ENCODE measurements around the gene LIPT1.
"Not testable (repeated sequence)": the region's sequence is repeated elsewhere in the genome, so short reads cannot be mapped to it uniquely, and the experiment has no call there.

LIPT1 gene

DNA sequence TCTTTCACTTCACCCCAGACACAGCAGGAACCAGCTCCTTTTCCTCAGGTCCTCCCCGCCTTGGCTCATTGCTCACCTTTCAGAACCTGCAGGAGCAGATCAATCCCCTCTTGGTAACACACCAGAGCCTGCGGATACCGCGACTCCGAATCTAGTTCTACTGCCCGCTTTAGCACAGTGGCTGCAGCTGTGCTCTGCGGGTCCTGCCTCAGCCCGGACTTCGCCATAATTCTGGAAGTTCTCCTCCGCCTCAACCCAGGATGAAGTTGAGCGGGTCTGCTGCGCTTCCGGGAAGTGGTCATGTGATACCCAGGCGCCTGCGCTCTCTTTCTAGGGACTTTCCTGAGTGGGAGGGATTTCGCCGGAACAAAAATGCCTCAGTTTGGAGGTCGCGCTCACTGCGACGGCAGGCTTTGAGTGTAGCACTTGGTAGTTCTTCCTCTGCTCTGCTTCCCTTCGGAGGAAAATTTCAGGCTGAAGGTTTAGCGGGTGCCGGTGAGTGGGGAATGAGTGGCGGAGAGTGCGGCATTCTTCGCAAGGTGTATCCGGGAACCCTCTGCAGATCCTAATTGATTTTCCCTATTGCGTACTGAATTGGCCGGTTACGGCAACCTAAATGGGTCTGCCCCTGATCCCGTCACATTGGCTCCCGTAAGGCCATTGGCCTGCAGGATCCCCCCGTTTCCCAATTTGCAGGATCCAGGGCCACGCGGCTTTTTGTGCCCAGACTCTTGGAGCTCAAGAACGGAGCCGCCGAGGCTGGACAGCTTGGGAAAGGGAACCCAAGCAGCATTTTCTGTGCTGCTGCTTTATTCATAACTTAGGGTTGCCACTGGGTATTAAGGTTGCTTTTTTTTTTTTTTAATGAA lies 26.2 kb downstream of the LIPT1 start, which contains the start of the genes MITD1 and MRPL30:
Gene MITD1 (minus strand): TSS at position 304 of the 869 bp plus-strand sequence. CDS start 77 bp downstream, at position 227.
Gene MRPL30 (plus strand): TSS at position 430 of the 869 bp plus-strand sequence. CDS start 5,020 bp downstream, outside the sequence.
- TF ChIP-seq, protein P1, sequence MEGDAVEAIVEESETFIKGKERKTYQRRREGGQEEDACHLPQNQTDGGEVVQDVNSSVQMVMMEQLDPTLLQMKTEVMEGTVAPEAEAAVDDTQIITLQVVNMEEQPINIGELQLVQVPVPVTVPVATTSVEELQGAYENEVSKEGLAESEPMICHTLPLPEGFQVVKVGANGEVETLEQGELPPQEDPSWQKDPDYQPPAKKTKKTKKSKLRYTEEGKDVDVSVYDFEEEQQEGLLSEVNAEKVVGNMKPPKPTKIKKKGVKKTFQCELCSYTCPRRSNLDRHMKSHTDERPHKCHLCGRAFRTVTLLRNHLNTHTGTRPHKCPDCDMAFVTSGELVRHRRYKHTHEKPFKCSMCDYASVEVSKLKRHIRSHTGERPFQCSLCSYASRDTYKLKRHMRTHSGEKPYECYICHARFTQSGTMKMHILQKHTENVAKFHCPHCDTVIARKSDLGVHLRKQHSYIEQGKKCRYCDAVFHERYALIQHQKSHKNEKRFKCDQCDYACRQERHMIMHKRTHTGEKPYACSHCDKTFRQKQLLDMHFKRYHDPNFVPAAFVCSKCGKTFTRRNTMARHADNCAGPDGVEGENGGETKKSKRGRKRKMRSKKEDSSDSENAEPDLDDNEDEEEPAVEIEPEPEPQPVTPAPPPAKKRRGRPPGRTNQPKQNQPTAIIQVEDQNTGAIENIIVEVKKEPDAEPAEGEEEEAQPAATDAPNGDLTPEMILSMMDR (IDR thresholded peaks at IDR 0.05; ENCODE audit: borderline replicate concordance, insufficient read depth, low read depth, low read length) = no peak
- H3K4me3 ChIP-seq (ENCODE audit: low read depth, low read length) = peak within 1 kb of the TSS; percentile 68

DNA sequence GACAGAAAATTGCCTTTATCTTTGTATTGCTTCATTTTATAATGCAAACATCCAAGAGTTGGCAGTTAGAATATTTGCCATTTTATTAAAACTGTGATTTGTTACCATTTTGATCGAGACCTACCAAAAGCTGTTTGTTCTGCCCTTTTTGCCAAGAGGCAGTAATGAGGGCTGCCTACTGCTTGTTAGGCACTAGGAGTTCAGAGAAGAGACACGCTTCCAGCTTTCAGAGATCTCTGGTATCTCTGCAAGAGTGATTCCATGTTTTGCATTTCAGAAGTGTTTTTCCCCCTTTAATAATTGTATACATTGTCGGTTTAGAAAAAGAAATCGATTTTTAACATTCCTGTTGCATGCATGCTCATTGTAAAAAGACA lies 26.8 kb downstream of the LIPT1 start:
- TF ChIP-seq, protein P1 (IDR thresholded peaks at IDR 0.05; ENCODE audit: borderline replicate concordance, insufficient read depth, low read depth, low read length) = no peak
- H3K4me3 ChIP-seq (ENCODE audit: low read depth, low read length) = peak overlapping the region; percentile 68

DNA sequence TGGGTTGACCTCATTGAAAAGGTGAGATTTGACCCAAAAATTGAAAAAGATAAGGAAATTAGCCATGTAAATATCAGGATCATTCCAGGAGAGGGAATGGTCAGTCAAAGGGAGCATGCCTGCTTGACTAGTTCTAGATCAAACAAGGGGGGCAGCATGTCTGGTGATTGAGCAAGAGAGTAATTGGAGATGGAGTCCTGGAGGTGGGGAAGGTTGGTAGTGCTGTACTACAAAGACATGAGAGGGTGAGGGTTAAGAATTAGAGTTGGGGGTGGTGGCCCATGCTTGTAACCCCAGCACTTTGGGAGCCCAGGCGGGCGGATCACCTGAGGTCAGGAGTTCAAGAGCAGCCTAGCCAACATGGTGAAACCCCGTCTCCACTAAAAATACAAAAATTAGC lies 28.3 kb downstream of the LIPT1 start:
- H3K4me3 ChIP-seq (ENCODE audit: low read depth, low read length) = no peak overlapping the region
- TF ChIP-seq, protein P1 (IDR thresholded peaks at IDR 0.05; ENCODE audit: borderline replicate concordance, insufficient read depth, low read depth, low read length) = no peak

DNA sequence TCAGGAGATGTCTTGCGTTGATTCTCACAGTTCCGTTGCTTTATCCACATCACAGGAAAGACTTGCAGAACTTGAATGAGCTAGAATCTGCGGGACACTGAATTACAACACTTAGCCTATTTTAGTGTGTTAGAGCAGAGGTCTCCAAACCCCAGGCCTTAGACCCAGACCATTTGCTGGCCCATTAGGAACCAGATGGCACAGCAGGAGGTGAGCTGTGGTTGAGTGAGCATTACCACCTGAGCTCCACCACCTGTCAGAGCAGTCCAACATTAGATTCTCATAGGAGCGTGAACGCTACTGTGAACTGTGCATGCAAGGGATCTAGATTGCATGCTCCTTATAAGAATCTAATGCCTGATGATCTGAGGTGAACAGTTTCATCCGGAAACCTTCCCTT lies 30.0 kb downstream of the LIPT1 start:
- TF ChIP-seq, protein P1 (IDR thresholded peaks at IDR 0.05; ENCODE audit: borderline replicate concordance, insufficient read depth, low read depth, low read length) = no peak

DNA sequence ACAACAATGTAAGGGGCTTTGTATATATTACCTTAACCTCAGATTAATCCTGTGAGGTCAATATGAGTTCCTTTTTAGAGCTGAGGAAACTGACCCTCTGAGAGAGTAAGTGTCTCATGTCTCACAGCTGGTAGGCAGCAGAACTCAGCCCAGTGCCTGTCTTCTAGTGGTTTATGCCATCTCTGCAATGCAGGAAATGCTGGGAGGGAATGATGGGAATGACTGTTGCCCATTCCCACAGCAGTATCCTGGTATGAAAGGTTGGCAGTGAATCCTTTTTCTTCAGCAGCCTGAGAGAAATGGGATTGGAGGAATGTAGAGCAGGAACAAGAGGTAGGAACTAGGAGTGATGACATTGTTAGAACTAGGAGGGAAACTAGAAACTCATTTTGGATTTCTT lies 32.2 kb downstream of the LIPT1 start:
- H3K4me3 ChIP-seq (ENCODE audit: low read depth, low read length) = no peak overlapping the region
- TF ChIP-seq, protein P1 (IDR thresholded peaks at IDR 0.05; ENCODE audit: borderline replicate concordance, insufficient read depth, low read depth, low read length) = no peak

More for the DNA sequence above, 30.0 kb downstream of the LIPT1 start:
- no peak overlapping the region for H3K4me3 ChIP-seq (ENCODE audit: low read depth, low read length)

DNA sequence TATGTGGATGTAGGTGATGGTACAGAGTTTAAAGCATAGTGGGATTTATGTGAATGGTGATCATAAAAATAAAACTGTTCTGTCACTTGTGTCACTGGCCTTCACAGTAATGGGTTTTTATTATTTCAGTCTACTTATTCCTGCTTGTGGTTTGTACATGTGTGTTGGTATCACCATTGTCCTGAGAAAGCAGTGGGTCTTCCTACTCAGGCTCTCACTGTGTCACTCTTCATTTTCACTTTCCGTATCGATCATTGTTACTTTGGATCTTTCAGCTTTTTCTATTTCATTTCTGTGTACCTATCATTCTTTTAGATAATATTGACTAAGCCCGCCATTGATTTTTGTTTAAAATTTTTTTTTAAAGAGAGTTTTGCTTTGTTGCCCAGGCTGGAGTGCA lies 33.6 kb downstream of the LIPT1 start:
- TF ChIP-seq, protein P1 (IDR thresholded peaks at IDR 0.05; ENCODE audit: borderline replicate concordance, insufficient read depth, low read depth, low read length) = no peak
- no peak overlapping the region for H3K4me3 ChIP-seq (ENCODE audit: low read depth, low read length)

DNA sequence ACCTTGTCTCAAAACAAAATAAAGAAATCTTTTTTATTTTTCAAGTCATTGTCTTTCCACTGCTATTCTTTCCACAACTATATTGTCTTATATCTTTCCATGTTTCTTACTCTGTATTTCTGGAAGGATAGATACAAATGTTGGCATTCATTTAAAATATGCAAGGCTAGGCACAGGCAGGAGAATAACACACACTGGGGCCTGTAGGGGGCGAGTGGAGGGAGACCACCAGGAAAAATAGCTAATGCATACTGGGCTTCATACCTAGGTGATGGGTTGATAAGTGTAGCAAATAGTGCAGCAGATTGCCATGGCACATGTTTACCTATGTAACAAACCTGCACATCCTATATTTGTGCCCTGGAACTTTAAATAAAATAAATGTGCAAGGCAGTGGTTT lies 35.8 kb downstream of the LIPT1 start:
- H3K4me3 ChIP-seq (ENCODE audit: low read depth, low read length) = no peak overlapping the region
- TF ChIP-seq, protein P1 (IDR thresholded peaks at IDR 0.05; ENCODE audit: borderline replicate concordance, insufficient read depth, low read depth, low read length) = peak; percentile 7; the same call in 1 of the 2 replicates

DNA sequence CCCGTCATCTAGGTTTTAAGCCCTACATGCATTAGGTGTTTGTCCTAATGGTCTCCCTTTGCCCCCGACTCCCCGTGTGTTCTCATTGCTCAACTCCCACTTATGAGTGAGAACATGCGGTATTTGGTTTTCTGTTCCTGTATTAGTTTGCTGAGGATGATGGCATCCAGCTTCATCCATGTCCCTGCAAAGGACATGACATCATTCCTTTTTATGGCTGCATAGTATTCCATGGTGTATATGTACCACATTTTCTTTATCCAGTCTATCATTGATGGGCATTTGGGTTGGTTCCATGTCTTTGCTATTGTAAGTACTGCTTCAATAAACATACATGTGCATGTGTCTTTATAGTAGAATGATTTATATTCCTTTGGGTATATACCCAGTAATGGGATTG lies 37.6 kb downstream of the LIPT1 start:
- not testable (repeated sequence) for H3K4me3 ChIP-seq (ENCODE audit: low read depth, low read length)
